AG04450 (cell line): ENCODE data around the gene MRPL32. TPM values are rescaled to one million over a fixed set of nuclear protein-coding genes. Genes with fewer than 3 reads are reported as not detected.

ENCODE experiments used
- CTCF ChIA-PET: fragments of 300-600, 350-600 bp; formaldehyde crosslinking; extraction: SDS; loops from one replicate; lab custom pipeline; 2022; ENCODE audit warnings: antibody characterized with exemption, inconsistent platforms; lab: Charles Lee
- POLR2A ChIA-PET: fragments of 350-600 bp; formaldehyde crosslinking; extraction: SDS; loops from one replicate; lab custom pipeline; 2021; ENCODE audit warnings: antibody characterized with exemption, inconsistent platforms; lab: Yijun Ruan, JAX
- DNase-seq: peaks from one replicate; pipeline ENCODE4 v3.0.0-alpha.2; 2011; ENCODE audit warnings: low read depth, low spot score
- H3K27ac ChIP-seq: one replicate; pipeline ENCODE4 v1.5.1; 2012; ENCODE audit warnings: low read depth, low read length, control low read depth
- H3K27me3 ChIP-seq: one replicate; pipeline ENCODE4 v1.6.0; 2012; ENCODE audit warnings: low read length; ENCODE audit not compliant: control insufficient read depth, insufficient read depth
- H3K4me3 ChIP-seq: 2 replicates; pipeline ENCODE4 v1.5.1; 2011; ENCODE audit warnings: mild to moderate bottlenecking, low read depth, low read length, control low read depth
- H3K9me3 ChIP-seq: 2 replicates; pipeline ENCODE4 v1.5.1; 2012; ENCODE audit warnings: low read length; ENCODE audit not compliant: control insufficient read depth, insufficient read depth
- polyA plus RNA-seq: library from polyadenylated mRNA; depleted of rRNA; stranded (reverse); fragments of >200 nt; gene quantifications from 2 replicates; pipeline ENCODE4 v1.2.3, GENCODE V29; 2011
- TF ChIP-seq, protein P1 (sequence below): IDR thresholded peaks from 2 replicates; pipeline ENCODE4 v1.5.1; 2011; ENCODE audit warnings: low read depth, low read length, control low read depth, inconsistent platforms

The MRPL32 gene
- polyA plus RNA-seq, 1 experiment, result 68.5 TPM

DNA sequence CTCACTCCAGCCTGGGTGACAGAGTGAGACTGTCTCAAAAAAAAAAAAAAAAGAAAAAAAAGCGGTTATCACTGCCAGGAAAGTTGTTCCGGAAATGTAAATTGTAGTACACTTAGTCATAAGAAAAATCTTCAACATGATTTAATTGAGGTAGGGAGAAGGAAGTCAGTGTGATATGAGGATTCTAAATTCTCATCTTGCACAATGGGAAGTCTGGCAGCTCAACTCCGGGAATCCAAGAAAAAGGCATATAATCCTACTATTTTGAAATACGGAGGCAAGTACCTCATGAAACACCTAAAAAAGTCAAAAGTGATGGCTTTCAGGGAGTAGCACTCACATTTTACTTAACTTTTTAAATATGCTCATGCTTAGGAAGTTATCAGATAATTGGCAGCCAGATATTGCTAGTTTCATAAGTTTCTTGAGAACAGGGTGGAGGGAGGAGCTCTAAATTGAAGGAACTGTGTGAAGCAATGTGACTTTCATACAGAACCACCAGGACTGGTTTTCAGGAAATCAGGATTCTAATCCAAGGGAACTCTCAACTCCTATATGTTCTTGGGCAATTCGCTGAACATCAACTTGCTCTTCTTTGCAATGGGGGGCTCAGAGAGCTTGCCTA lies 17.6 kb upstream of the MRPL32 start:
- ChIA-PET POLR2A (interaction anchor here (0.6 to 0.7 kb wide), 2 partner anchors 668 to 1173 kb away, joined by 3 to 5 read pairs; partner anchors contain the start of gene STK17A), CTCF (interaction anchor here (0.7 kb wide), 1 partner anchor 27 kb away, joined by 4 read pairs; no protein-coding TSS in a partner anchor)
- no peaks in the 10 kb centered on the region for H3K9me3 ChIP-seq
- no peaks in the 10 kb centered on the region for H3K27me3 ChIP-seq
- H3K27ac ChIP-seq, result no peak overlapping the region
- no peak overlapping the region for H3K4me3 ChIP-seq
- TF ChIP-seq, protein P1, sequence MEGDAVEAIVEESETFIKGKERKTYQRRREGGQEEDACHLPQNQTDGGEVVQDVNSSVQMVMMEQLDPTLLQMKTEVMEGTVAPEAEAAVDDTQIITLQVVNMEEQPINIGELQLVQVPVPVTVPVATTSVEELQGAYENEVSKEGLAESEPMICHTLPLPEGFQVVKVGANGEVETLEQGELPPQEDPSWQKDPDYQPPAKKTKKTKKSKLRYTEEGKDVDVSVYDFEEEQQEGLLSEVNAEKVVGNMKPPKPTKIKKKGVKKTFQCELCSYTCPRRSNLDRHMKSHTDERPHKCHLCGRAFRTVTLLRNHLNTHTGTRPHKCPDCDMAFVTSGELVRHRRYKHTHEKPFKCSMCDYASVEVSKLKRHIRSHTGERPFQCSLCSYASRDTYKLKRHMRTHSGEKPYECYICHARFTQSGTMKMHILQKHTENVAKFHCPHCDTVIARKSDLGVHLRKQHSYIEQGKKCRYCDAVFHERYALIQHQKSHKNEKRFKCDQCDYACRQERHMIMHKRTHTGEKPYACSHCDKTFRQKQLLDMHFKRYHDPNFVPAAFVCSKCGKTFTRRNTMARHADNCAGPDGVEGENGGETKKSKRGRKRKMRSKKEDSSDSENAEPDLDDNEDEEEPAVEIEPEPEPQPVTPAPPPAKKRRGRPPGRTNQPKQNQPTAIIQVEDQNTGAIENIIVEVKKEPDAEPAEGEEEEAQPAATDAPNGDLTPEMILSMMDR, result no peak
- DNase-seq, result no peak

DNA sequence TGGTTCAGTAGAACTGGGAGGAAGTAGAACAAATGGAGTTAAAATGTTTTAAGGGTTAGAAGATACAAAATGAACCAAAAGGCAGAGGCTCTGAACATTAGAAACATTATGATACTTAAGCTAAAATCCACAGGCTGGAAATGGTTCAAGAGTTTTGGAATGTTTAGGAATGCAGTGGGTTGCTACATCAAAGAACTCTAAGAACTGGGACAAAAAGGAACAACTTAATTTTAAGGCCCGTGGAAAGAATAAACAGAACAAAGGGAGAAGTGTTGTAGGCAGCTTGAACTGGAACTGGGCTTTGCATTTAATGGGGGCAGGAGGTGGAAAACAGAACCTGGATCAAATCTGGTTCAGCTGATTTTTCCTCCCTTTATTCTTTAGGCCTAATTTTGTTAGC lies 16.8 kb upstream of the MRPL32 start:
- Histone ChIP-seq H3K27me3 (no peaks in the 10 kb centered on the region), H3K9me3 (no peaks in the 10 kb centered on the region), H3K27ac (no peak overlapping the region), H3K4me3 (no peak overlapping the region)
- no peak for DNase-seq
- TF ChIP-seq, protein P1, result no peak
- ChIA-PET POLR2A (interaction anchor here (0.6 kb wide), 1 partner anchor 667 kb away, joined by 3 read pairs; the partner anchor contains the start of gene STK17A), CTCF (interaction anchor here (1.2 kb wide), 1 partner anchor 346 kb away, joined by 3 read pairs; no protein-coding TSS in a partner anchor)

DNA sequence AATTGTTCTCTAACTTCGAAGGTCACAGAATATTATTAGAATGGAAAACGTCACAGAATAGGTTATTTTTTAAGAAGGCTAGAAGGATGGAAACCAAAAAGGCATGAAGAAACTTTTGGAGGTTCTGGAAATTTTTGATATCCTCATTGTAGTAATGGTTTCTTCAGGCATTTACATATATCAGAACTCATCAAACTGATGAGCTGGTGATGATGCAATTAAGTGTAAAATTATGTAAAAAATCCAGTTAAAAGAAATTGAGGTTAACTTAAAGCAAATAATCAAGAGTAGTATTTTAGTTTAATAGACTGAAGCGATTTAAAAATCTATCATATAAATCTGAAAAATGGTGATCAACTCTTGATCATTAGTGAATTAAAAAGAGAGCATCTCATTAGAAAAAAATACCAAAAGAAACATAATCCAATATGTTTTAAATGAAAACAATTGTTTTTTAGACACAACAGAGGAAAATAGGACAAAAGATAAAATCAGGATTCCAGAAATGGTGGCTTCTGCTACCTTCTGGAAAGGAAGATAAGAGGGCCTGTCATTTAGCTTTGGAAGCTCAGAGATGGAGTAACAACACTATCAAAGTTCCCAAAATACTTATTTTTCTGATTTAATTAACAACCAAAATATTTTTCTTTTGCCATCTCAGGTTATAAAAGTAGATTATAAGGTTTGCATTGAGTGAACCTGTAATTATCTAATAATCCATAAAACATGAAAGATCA lies 10.0 kb upstream of the MRPL32 start:
- POLR2A ChIA-PET, result no interaction called here
- TF ChIP-seq, protein P1, result no peak

DNA sequence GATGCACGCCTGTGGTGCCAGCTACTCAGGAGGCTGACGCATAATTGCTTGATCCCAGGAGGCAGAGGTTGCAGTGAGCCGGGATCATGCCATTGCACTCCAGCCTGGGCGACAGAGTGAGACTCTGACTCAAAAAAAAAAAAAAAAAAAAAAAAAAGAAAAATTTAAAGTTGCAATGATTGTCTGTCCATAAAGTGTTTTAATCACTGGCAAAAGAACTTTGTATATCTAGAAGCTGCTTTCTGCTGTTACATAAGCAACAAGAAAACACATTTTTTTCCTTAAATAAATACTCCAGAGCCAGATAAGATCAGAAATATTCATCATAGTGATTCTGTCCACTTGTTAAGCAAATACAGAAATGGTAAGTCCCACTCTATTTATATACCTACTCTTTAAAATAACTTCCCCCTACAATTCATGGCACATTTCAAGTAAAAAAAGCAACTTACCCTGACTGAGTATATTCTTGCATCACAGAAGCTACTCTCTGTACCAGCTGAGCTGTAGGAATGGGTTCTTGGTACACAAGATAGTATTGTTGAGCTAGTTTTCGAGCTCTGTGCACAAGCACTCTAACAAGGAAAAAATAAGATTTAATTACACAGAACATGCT lies 7.8 kb upstream of the MRPL32 start:
- Histone ChIP-seq H3K4me3 (no peak overlapping the region), H3K27ac (no peak overlapping the region), H3K27me3 (no peaks in the 10 kb centered on the region), H3K9me3 (no peaks in the 10 kb centered on the region)
- CTCF ChIA-PET, result interaction anchor here (0.6 to 1.4 kb wide), 8 partner anchors 9 to 1028 kb away, joined by 3 to 5 read pairs (median 3); partner anchors contain the start of gene STK17A
- DNase-seq, result no peak
- POLR2A ChIA-PET, result interaction anchor here (0.7 kb wide), 1 partner anchor 1107 kb away, joined by 4 read pairs; no protein-coding TSS in a partner anchor
- TF ChIP-seq, protein P1, result no peak

More for the DNA sequence above, 10.0 kb upstream of the MRPL32 start:
- Histone ChIP-seq H3K4me3 (no peak overlapping the region), H3K27me3 (no peaks in the 10 kb centered on the region), H3K9me3 (no peaks in the 10 kb centered on the region), H3K27ac (no peak overlapping the region)
- DNase-seq, result no peak
- CTCF ChIA-PET, result interaction anchor here (0.9 to 1.3 kb wide), 2 partner anchors 339 to 979 kb away, joined by 3 to 4 read pairs; no protein-coding TSS in a partner anchor
